GM12878 (cell line): ENCODE data around the gene BARX2. TPM values are rescaled to one million over a fixed set of nuclear protein-coding genes. Genes with fewer than 3 reads are reported as not detected.

ENCODE experiments used
- ATAC-seq: fragments of 200-7000 bp; cut with Tn5 transposase; 3 replicates; pipeline ENCODE4 v1.9.1; 2020; ENCODE audit warnings: mild to moderate bottlenecking, moderate library complexity
- BruUV-seq: library from RNA; stranded (reverse); fragments of 400-500 nt; replicated peaks from 2 replicates; lab custom pipeline; 2021; lab: Mats Ljungman, UMichigan
- CTCF ChIA-PET: fragments of 300-600 bp; sonication (Branson Sonifier 250); formaldehyde crosslinking; extraction: SDS; loops from one replicate; lab custom pipeline; 2021; ENCODE audit warnings: inconsistent platforms; lab: Yijun Ruan, JAX
- POLR2A ChIA-PET: fragments of 350-600 bp; formaldehyde crosslinking; extraction: SDS; loops from one replicate; lab custom pipeline; 2021; ENCODE audit warnings: inconsistent platforms; lab: Charles Lee
- RAD21 ChIA-PET: fragments of 300-600 bp; sonication (Branson Sonifier 250); formaldehyde crosslinking; loops from one replicate; lab custom pipeline; 2023; ENCODE audit warnings: antibody characterized with exemption; ENCODE audit not compliant: unreplicated experiment; lab: Charles Lee
- SMC1A ChIA-PET: fragments of 300-600 bp; sonication (Branson Sonifier 250); formaldehyde crosslinking; loops from one replicate; lab custom pipeline; 2023; ENCODE audit not compliant: unreplicated experiment, uncharacterized antibody; lab: Charles Lee
- DNase-seq: peaks from one replicate; pipeline ENCODE4 v3.0.0-alpha.2; 2011; ENCODE audit warnings: low read depth, low spot score
- FAIRE-seq: peaks from 3 replicates; lab custom pipeline; 2011; peaks lifted over from hg19 to GRCh38; lab: Jason Lieb, UNC
- H2AFZ ChIP-seq: 2 replicates; pipeline ENCODE4 v1.6.0; 2011; ENCODE audit warnings: low read depth, low read length, control low read depth; ENCODE audit not compliant: control insufficient read depth
- H3K27ac ChIP-seq: 2 replicates; pipeline ENCODE4 v1.5.1; 2011; ENCODE audit warnings: control low read depth; ENCODE audit not compliant: control insufficient read depth, insufficient read depth
- H3K27me3 ChIP-seq, 2 experiments: replicated peaks in 1 of 2; 2 replicates each; pipeline versions ENCODE4 v1.6.0 to v1.6.1; 2011; ENCODE audit warnings: low read length in 1 of 2; ENCODE audit not compliant: control insufficient read depth in 2 of 2, insufficient read depth in 2 of 2
- H3K36me3 ChIP-seq, 2 experiments: 2 replicates each; pipeline ENCODE4 v1.5.1; 2011; ENCODE audit warnings: low read length in 1 of 2; ENCODE audit not compliant: control insufficient read depth in 2 of 2, insufficient read depth in 2 of 2
- H3K4me1 ChIP-seq: 2 replicates; pipeline ENCODE4 v1.6.1; 2011; ENCODE audit warnings: mild to moderate bottlenecking, low read length, moderate library complexity, mixed read lengths; ENCODE audit not compliant: control insufficient read depth, insufficient read depth
- H3K4me2 ChIP-seq: 2 replicates; pipeline ENCODE4 v1.6.0; 2011; ENCODE audit warnings: control low read depth; ENCODE audit not compliant: control insufficient read depth, insufficient read depth
- H3K4me3 ChIP-seq: fragments of 200-600 bp; sonication (generic); 2 replicates; pipeline ENCODE4 v1.5.1; 2016
- H3K79me2 ChIP-seq: 2 replicates; pipeline ENCODE4 v1.6.0; 2011; ENCODE audit warnings: low read length; ENCODE audit not compliant: control insufficient read depth, insufficient read depth
- H3K9ac ChIP-seq: 2 replicates; pipeline ENCODE4 v1.8.0; 2011; ENCODE audit warnings: low read length, control low read depth, mixed read lengths; ENCODE audit not compliant: control insufficient read depth, insufficient read depth
- H3K9me3 ChIP-seq: replicated peaks from 3 replicates; pipeline ENCODE4 v1.5.1; 2011; ENCODE audit warnings: mild to moderate bottlenecking, low read length; ENCODE audit not compliant: control insufficient read depth, insufficient read depth
- H4K20me1 ChIP-seq: 2 replicates; pipeline ENCODE4 v1.6.0; 2011; ENCODE audit not compliant: control insufficient read depth, insufficient read depth
- CREB1 ChIP-seq: IDR thresholded peaks from 2 replicates; pipeline ENCODE4 v1.6.1; 2012; ENCODE audit warnings: low read depth, mild to moderate bottlenecking, inconsistent platforms
- E2F8 ChIP-seq: fragments of 450-650 bp; IDR thresholded peaks from 2 replicates; pipeline ENCODE4 v1.6.1; 2018; ENCODE audit warnings: mild to moderate bottlenecking, low read depth, moderate library complexity; ENCODE audit not compliant: partially characterized antibody
- EP300 ChIP-seq, 2 experiments: fragments of 150-350 bp in 1 of 2; IDR thresholded peaks; 2 replicates each; pipeline ENCODE4 v1.6.1; 2011 to 2012; ENCODE audit warnings: low read depth in 2 of 2, low read length in 2 of 2, borderline replicate concordance in 1 of 2, improper control_type of control experiment in 1 of 2, inconsistent platforms in 1 of 2; ENCODE audit not compliant: control insufficient read depth in 1 of 2
- ESRRA ChIP-seq: IDR thresholded peaks from 2 replicates; pipeline ENCODE4 v1.6.1; 2012; ENCODE audit warnings: mild to moderate bottlenecking, low read length, improper control_type of control experiment
- JUNB ChIP-seq: IDR thresholded peaks from 2 replicates; pipeline ENCODE4 v1.6.1; 2016; ENCODE audit warnings: antibody characterized with exemption, mild to moderate bottlenecking
- LARP7 ChIP-seq: fragments of 450-650 bp; IDR thresholded peaks from 2 replicates; pipeline ENCODE4 v1.6.1; 2017; ENCODE audit warnings: mild to moderate bottlenecking
- MTA3 ChIP-seq: IDR thresholded peaks from 2 replicates; pipeline ENCODE4 v1.6.1; 2012; ENCODE audit warnings: low read length, inconsistent platforms, borderline replicate concordance
- MYB ChIP-seq: fragments of 150-350 bp; IDR thresholded peaks from 2 replicates; pipeline ENCODE4 v1.6.1; 2014; ENCODE audit warnings: mild to moderate bottlenecking, low read depth, low read length, borderline replicate concordance
- RBBP5 ChIP-seq: fragments of 200-600 bp; sonication (generic); conservative IDR thresholded peaks from 2 replicates; pipeline ENCODE4 v1.6.1; 2016
- ZNF274 ChIP-seq: IDR thresholded peaks from one replicate; pipeline ENCODE4 v1.8.0; 2011; ENCODE audit not compliant: insufficient read length, insufficient read depth
- WGBS: methylation state at CpG from one replicate; pipeline ENCODE4 v1.1.6; 2016; ENCODE audit warnings: low lambda C conversion rate; ENCODE audit not compliant: insufficient replicate concordance, insufficient coverage; ENCODE audit errors: missing lambda C conversion rate; 5-methylcytosine and 5-hydroxymethylcytosine counted together
- in situ Hi-C: fragments of 300-500 bp; cut with MboI; formaldehyde crosslinking; loops from 9 replicates; pipeline ENCODE4 v1.14.3; 2018; ENCODE audit warnings: mixed read lengths
- intact Hi-C: fragments of 100-400 bp; cut with micrococcal nuclease; formaldehyde crosslinking; loops from one replicate; pipeline ENCODE4 v1.14.2; 2022; ENCODE audit not compliant: unreplicated experiment
- polyA plus RNA-seq, 11 experiments: library from polyadenylated mRNA; depleted of rRNA in 4 of 11; unstranded in 6 of 11; stranded (reverse) in 5 of 11; fragments of >200 nt; fragmentation: Nextera tagmentation in 4 of 11; fragmentation: Illumina TruSeq in 1 of 11; extraction: Ambion mirVana in 4 of 11; extraction: Trizol in 1 of 11; gene quantifications; 1 replicate in 1 of 11; 2 replicates in 10 of 11; pipeline versions ENCODE4 v1.2.1 to v1.2.3, GENCODE V29; 2011 to 2016; ENCODE audit warnings: inconsistent platforms in 2 of 11, missing spikeins in 2 of 11, low read depth in 1 of 11
- total RNA-seq, 4 experiments: library from RNA; depleted of rRNA in 3 of 4; stranded (reverse); fragments of >200 nt in 3 of 4; fragmentation: Illumina TruSeq in 1 of 4; extraction: Trizol in 1 of 4; gene quantifications; 2 replicates each; pipeline versions ENCODE4 v1.2.1 to v1.2.3, GENCODE V29; 2013 to 2021

The BARX2 gene
- total and polyA plus RNA-seq, 10 of the 15 experiments (the other 5 are each of a cell fraction or from before 2014, with no cell fraction given) = 0.07 to 0.84 TPM; not detected in 8

DNA sequence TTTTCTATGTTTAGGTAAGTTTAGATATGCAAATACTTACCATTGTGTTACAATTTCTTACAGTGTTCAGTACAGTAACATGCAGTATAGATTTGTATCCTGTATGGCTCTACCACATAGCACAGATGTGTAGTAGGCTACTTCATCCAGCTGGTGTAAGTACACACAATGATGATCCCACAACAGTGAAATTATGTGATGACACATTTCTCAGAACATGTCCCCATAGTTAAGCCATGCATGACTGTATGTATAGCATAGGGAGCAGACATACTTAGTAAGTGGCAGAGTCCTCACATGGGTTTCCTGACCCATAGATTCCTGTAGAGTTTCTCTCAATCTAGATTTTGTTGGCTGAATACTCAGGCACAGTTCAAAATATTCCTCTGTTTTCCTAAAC lies 26.8 kb upstream of the BARX2 start:
- Histone ChIP-seq H3K4me1 (no peaks in the 10 kb centered on the region), H3K27me3 (no peaks in the 10 kb centered on the region; a peak in 1 of 4 replicates), H3K4me3 (no peak overlapping the region), H3K27ac (no peak overlapping the region), H3K79me2 (no peaks in the 10 kb centered on the region), H4K20me1 (no peaks in the 10 kb centered on the region), H2AFZ (no peak overlapping the region), H3K9me3 (no peaks in the 10 kb centered on the region), H3K9ac (no peak overlapping the region), H3K36me3 (no peaks in the 10 kb centered on the region), H3K4me2 (no peak overlapping the region)
- no peak for DNase-seq
- intact Hi-C loops (no loop called here), in situ Hi-C loops (no loop called here)
- ChIA-PET SMC1A (no interaction called here), RAD21 (no interaction called here), POLR2A (no interaction called here), CTCF (interaction anchor here (0.6 kb wide), 1 partner anchor 243 kb away, joined by 4 read pairs; no protein-coding TSS in a partner anchor)
- ATAC-seq = no peak
- FAIRE-seq = no peak
- no TSS peak for BruUV-seq
- TF ChIP-seq JUNB (no peak), E2F8 (no peak), ESRRA (no peak), MTA3 (no peak), ZNF274 (no peak)

DNA sequence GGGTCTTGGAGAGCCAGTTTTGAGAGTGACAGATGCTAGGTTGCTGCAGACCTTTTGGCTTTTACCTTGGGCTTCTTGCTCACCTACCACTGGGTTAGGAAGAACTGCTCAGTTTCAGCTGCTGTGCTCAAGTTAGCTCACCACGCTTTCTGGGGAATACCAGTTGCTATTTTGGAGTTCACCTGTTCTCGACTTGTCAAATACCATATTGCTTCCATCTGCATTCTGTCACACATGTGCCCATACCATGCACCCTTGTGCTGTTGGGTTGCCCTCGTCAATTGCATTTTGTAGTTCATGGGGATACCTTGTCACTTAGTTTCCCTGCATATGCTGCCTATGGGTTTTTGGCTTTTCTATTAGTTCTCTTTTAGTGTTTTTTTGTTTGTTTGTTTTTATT lies 23.0 kb upstream of the BARX2 start:
- no TSS peak for BruUV-seq
- Histone ChIP-seq H3K4me3 (no peak overlapping the region), H3K4me2 (no peak overlapping the region), H4K20me1 (no peaks in the 10 kb centered on the region), H3K27ac (no peak overlapping the region), H3K27me3 (no peaks in the 10 kb centered on the region; a peak in 2 of 4 replicates), H2AFZ (no peak overlapping the region), H3K9me3 (no peaks in the 10 kb centered on the region), H3K9ac (no peak overlapping the region), H3K36me3 (no peaks in the 10 kb centered on the region), H3K79me2 (no peaks in the 10 kb centered on the region), H3K4me1 (no peaks in the 10 kb centered on the region)
- ATAC-seq (peak; percentile 34), FAIRE-seq (no peak), DNase-seq (no peak)
- TF ChIP-seq RBBP5 = no peak
- TF ChIP-seq CREB1 = no peak
- no peak for TF ChIP-seq LARP7
- no peak for TF ChIP-seq MYB
- TF ChIP-seq EP300 (IDR thresholded peaks at IDR 0.05; ENCODE audit: borderline replicate concordance in 1 of 2, control insufficient read depth in 1 of 2, low read depth in 2 of 2, low read length in 2 of 2) = no peak
- intact Hi-C loops = no loop called here
- ChIA-PET CTCF (no interaction called here), POLR2A (no interaction called here), RAD21 (no interaction called here), SMC1A (no interaction called here)
- in situ Hi-C loops = no loop called here
- WGBS = 0% methylated on average over 3 of the region's 3 CpGs
